ENCODE measurements around the gene CTTN.

The CTTN gene

GRCh38 chr11:70415191-70415590, 16.9 kb downstream of the CTTN start:
- Histone ChIP-seq H3K27me3 (ENCODE audit: control insufficient read depth, insufficient read depth, low read length) (no peaks in the 10 kb centered on the region), H3K4me1 (ENCODE audit: control insufficient read depth, insufficient read depth, low read length) (no peaks in the 10 kb centered on the region), H3K27ac (ENCODE audit: low read depth, low read length) (no peak overlapping the region), H3K36me3 (ENCODE audit: control insufficient read depth, insufficient read depth, low read length) (peaks cover 73% of the 10 kb centered on the region), H3K9ac (ENCODE audit: low read length) (no peak overlapping the region), H3K4me3 (ENCODE audit: low read length) (no peak overlapping the region)

- no peak overlapping the region for H3K4me3 ChIP-seq (ENCODE audit: low read length)
- peaks cover 69% of the 10 kb centered on the region for H3K36me3 ChIP-seq (ENCODE audit: control insufficient read depth, insufficient read depth, low read length)
- no peaks in the 10 kb centered on the region for H3K4me1 ChIP-seq (ENCODE audit: control insufficient read depth, insufficient read depth, low read length)
- H3K27me3 ChIP-seq (ENCODE audit: control insufficient read depth, insufficient read depth, low read length) = no peaks in the 10 kb centered on the region
- no peak overlapping the region for H3K27ac ChIP-seq (ENCODE audit: low read depth, low read length)
- no peak overlapping the region for H3K9ac ChIP-seq (ENCODE audit: low read length)
Measured at GRCh38 chr11:70415642-70416395, 17.5 kb downstream of the CTTN start.

DNA sequence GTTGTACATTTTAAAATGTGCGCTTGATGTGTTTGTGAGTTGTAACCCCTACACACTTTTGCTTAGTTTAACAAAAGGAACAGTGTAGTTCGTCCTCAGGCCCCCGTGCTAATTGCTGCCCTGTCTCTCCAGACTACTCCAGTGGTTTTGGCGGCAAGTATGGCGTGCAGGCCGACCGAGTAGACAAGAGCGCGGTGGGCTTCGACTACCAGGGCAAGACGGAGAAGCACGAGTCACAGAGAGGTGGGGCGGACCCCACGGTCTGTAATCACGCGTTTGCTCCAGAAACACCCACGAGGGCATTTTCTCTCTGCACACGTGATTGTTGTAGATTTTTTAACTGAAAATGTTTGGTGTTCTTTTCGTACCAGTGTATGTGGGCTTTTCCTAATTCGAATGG, 18.6 kb downstream of the CTTN start:
- peaks cover 70% of the 10 kb centered on the region for H3K36me3 ChIP-seq (ENCODE audit: control insufficient read depth, insufficient read depth, low read length)
- no peak overlapping the region for H3K27ac ChIP-seq (ENCODE audit: low read depth, low read length)
- no peak overlapping the region for H3K4me3 ChIP-seq (ENCODE audit: low read length)
- no peaks in the 10 kb centered on the region for H3K27me3 ChIP-seq (ENCODE audit: control insufficient read depth, insufficient read depth, low read length)
- no peak overlapping the region for H3K9ac ChIP-seq (ENCODE audit: low read length)
- no peaks in the 10 kb centered on the region for H3K4me1 ChIP-seq (ENCODE audit: control insufficient read depth, insufficient read depth, low read length)

- no peak overlapping the region for H3K27ac ChIP-seq (ENCODE audit: low read depth, low read length)
- H3K27me3 ChIP-seq (ENCODE audit: control insufficient read depth, insufficient read depth, low read length) = no peaks in the 10 kb centered on the region
- H3K4me1 ChIP-seq (ENCODE audit: control insufficient read depth, insufficient read depth, low read length) = no peaks in the 10 kb centered on the region
- H3K4me3 ChIP-seq (ENCODE audit: low read length) = no peak overlapping the region
- no peak overlapping the region for H3K9ac ChIP-seq (ENCODE audit: low read length)
- H3K36me3 ChIP-seq (ENCODE audit: control insufficient read depth, insufficient read depth, low read length) = peaks cover 68% of the 10 kb centered on the region
Measured at GRCh38 chr11:70418130-70418529, 19.8 kb downstream of the CTTN start.

DNA sequence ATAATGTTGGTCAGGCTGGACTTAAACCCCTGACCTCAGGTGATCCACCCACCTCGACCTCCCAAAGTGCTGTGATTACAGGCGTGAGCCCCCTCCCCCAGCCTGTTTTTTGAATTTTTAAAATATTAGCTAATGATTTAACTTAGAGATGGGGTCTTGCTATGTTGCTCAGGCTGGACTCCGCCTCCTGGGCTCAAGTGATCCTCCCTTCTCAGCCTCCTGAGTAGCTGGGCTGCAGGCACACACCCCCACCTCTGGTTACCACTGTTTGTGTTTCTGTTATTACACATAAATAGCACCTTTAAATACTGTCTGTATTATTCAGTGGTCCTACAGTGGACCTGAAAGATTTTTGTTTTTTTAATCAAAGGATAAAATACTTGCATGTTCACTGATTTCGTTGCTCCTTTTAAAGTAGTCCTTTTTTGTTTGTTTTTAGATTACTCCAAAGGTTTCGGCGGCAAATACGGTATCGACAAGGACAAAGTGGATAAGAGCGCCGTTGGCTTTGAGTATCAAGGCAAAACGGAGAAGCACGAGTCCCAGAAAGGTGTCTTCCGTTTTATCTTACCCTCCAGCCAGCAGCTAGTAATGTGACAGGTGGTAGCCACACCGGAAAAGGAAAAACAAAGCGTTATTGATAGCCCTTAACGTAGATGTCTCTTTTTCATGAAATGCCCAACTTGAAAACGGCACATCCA, 21.1 kb downstream of the CTTN start:
- Histone ChIP-seq H3K9ac (ENCODE audit: low read length) (no peak overlapping the region), H3K4me3 (ENCODE audit: low read length) (no peak overlapping the region), H3K36me3 (ENCODE audit: control insufficient read depth, insufficient read depth, low read length) (peaks cover 63% of the 10 kb centered on the region), H3K4me1 (ENCODE audit: control insufficient read depth, insufficient read depth, low read length) (no peaks in the 10 kb centered on the region), H3K27ac (ENCODE audit: low read depth, low read length) (no peak overlapping the region), H3K27me3 (ENCODE audit: control insufficient read depth, insufficient read depth, low read length) (no peaks in the 10 kb centered on the region)

- H3K36me3 ChIP-seq (ENCODE audit: control insufficient read depth, insufficient read depth, low read length) = peaks cover 63% of the 10 kb centered on the region
- H3K9ac ChIP-seq (ENCODE audit: low read length) = no peak overlapping the region
- no peaks in the 10 kb centered on the region for H3K4me1 ChIP-seq (ENCODE audit: control insufficient read depth, insufficient read depth, low read length)
- no peaks in the 10 kb centered on the region for H3K27me3 ChIP-seq (ENCODE audit: control insufficient read depth, insufficient read depth, low read length)
- H3K27ac ChIP-seq (ENCODE audit: low read depth, low read length) = no peak overlapping the region
- no peak overlapping the region for H3K4me3 ChIP-seq (ENCODE audit: low read length)
Measured at GRCh38 chr11:70420008-70420464, 21.7 kb downstream of the CTTN start.

DNA sequence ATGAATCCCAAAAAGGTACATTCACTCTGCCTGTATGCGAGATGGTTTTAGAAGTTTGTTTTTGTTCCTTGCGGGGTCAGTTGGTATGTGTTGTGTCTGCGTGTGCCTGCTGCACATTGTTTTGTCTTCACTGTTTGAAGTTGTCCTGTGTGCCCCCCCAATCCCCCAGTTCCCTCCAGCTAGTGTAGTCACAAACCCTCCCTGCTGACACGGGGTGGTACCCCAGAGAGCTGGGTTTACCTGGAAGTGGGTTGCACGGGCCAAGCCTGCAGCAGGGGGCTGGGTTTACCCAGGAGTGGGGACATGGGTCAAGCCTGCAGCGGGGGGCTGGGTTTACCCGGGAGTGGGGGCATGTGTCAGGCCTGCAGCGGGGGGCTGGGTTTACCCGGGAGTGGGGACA, 22.2 kb downstream of the CTTN start:
- no peak overlapping the region for H3K4me3 ChIP-seq (ENCODE audit: low read length)
- no peak overlapping the region for H3K27ac ChIP-seq (ENCODE audit: low read depth, low read length)
- no peak overlapping the region for H3K9ac ChIP-seq (ENCODE audit: low read length)
- peaks cover 63% of the 10 kb centered on the region for H3K36me3 ChIP-seq (ENCODE audit: control insufficient read depth, insufficient read depth, low read length)
- H3K27me3 ChIP-seq (ENCODE audit: control insufficient read depth, insufficient read depth, low read length) = no peaks in the 10 kb centered on the region
- H3K4me1 ChIP-seq (ENCODE audit: control insufficient read depth, insufficient read depth, low read length) = no peaks in the 10 kb centered on the region

- Histone ChIP-seq H3K36me3 (ENCODE audit: control insufficient read depth, insufficient read depth, low read length) (peaks cover 60% of the 10 kb centered on the region), H3K27ac (ENCODE audit: low read depth, low read length) (no peak overlapping the region), H3K4me1 (ENCODE audit: control insufficient read depth, insufficient read depth, low read length) (no peaks in the 10 kb centered on the region), H3K27me3 (ENCODE audit: control insufficient read depth, insufficient read depth, low read length) (no peaks in the 10 kb centered on the region), H3K4me3 (ENCODE audit: low read length) (no peak overlapping the region), H3K9ac (ENCODE audit: low read length) (no peak overlapping the region)
Measured at GRCh38 chr11:70421123-70421522, 22.8 kb downstream of the CTTN start.

DNA sequence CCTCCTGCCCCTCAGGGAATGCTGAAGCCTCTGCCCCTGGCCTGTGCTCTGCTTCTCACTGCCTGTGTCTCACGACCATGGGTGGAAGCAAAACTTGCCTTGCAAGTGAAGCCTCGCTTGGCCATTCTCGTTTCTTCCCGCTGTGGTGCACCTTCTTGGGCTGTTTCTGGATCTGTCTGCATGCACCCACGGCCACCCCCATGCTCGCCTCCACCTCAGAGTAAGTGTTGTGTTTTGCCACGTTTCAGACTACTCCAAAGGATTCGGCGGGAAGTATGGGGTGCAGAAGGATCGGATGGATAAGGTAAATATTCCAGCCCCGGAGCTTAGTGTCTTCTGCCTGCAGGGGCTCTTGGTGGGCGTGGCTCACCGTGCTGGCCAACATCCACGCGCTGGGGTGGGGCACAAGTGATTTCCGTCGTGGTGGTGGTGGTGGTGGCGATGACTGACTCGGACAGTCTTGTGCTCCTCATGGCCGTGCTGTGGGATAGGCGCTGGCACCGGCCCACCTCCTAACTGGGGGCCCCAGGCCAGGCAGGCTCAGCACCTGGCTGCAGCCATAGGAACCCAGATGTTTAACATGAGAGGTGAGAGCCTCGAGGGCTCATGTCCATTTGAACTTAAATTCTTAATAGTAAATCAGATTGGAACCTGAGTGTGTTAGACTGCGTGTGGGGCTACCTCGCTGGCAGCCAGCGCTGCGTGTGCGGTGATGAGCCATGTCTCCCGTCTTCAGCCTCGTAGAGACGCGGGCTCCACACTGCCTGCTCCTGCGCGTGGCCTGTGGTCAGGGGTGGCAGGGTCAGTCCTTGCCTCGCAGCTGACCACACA, 24.6 kb downstream of the CTTN start:
- H3K9ac ChIP-seq (ENCODE audit: low read length) = no peak overlapping the region
- H3K27ac ChIP-seq (ENCODE audit: low read depth, low read length) = no peak overlapping the region
- no peaks in the 10 kb centered on the region for H3K4me1 ChIP-seq (ENCODE audit: control insufficient read depth, insufficient read depth, low read length)
- H3K36me3 ChIP-seq (ENCODE audit: control insufficient read depth, insufficient read depth, low read length) = peaks cover 56% of the 10 kb centered on the region
- no peaks in the 10 kb centered on the region for H3K27me3 ChIP-seq (ENCODE audit: control insufficient read depth, insufficient read depth, low read length)
- H3K4me3 ChIP-seq (ENCODE audit: low read length) = no peak overlapping the region

DNA sequence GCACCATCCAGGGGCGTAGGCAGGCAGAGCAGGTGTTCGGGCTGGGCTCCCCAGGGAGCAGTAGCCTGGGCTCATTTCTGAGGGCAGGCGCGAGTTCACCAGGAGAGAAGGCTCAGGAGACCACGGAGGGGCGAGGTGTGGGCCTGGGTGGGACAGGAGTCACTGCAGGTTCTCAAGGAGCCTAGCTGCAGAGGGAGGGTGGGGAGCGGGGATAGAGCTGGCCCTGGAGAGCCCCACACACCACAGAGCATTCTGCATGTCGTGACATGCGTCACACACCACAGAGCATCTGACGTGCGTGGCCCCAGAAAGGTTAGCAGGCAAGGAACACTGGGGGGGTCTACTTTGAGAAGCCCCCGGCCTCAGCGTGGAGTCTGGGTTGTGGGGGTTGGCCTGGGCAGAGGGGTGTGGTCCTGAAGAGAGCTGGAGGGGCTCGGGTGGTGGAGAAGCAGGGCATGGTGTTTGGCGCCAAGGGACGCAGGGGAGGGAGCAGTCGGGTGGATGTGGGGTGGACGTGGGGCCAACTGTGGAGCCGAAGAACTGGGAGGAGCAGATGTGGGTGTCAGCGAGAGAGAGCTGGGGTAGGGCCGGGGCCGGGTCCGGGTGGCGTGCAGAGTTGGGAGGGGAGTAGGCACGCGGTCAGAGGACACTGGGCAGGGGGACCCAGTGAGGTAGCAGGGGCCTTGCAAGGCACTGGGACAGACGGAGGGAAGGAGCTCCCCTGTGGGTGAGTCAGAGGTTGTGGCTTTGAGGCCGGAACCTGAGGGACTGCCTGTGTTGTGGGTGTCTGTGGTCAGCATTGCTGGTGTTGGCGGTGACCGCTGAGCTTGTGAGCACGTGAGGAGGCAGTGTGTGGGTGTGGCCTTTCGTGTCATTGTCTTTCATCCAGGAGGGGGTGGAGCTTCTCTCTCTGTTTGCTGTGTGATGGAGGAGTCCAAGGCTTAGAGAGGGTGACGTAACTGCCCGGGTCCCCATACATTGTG, 25.5 kb downstream of the CTTN start:
- peaks cover 55% of the 10 kb centered on the region for H3K36me3 ChIP-seq (ENCODE audit: control insufficient read depth, insufficient read depth, low read length)
- no peak overlapping the region for H3K4me3 ChIP-seq (ENCODE audit: low read length)
- H3K4me1 ChIP-seq (ENCODE audit: control insufficient read depth, insufficient read depth, low read length) = no peaks in the 10 kb centered on the region
- H3K9ac ChIP-seq (ENCODE audit: low read length) = no peak overlapping the region
- H3K27ac ChIP-seq (ENCODE audit: low read depth, low read length) = no peak overlapping the region
- H3K27me3 ChIP-seq (ENCODE audit: control insufficient read depth, insufficient read depth, low read length) = no peaks in the 10 kb centered on the region

GRCh38 chr11:70424765-70425344, 26.5 kb downstream of the CTTN start:
- no peak overlapping the region for H3K27ac ChIP-seq (ENCODE audit: low read depth, low read length)
- no peak overlapping the region for H3K4me3 ChIP-seq (ENCODE audit: low read length)
- no peaks in the 10 kb centered on the region for H3K4me1 ChIP-seq (ENCODE audit: control insufficient read depth, insufficient read depth, low read length)
- no peaks in the 10 kb centered on the region for H3K27me3 ChIP-seq (ENCODE audit: control insufficient read depth, insufficient read depth, low read length)
- H3K36me3 ChIP-seq (ENCODE audit: control insufficient read depth, insufficient read depth, low read length) = peaks cover 58% of the 10 kb centered on the region
- no peak overlapping the region for H3K9ac ChIP-seq (ENCODE audit: low read length)

All from rectal smooth muscle tissue (tissue), 1 donor.